Measurements from ENCODE around the gene ZNF28.
"Not testable (repeated sequence)": the region's sequence is repeated elsewhere in the genome, so short reads cannot be mapped to it uniquely, and the experiment has no call there.

The ZNF28 gene

DNA sequence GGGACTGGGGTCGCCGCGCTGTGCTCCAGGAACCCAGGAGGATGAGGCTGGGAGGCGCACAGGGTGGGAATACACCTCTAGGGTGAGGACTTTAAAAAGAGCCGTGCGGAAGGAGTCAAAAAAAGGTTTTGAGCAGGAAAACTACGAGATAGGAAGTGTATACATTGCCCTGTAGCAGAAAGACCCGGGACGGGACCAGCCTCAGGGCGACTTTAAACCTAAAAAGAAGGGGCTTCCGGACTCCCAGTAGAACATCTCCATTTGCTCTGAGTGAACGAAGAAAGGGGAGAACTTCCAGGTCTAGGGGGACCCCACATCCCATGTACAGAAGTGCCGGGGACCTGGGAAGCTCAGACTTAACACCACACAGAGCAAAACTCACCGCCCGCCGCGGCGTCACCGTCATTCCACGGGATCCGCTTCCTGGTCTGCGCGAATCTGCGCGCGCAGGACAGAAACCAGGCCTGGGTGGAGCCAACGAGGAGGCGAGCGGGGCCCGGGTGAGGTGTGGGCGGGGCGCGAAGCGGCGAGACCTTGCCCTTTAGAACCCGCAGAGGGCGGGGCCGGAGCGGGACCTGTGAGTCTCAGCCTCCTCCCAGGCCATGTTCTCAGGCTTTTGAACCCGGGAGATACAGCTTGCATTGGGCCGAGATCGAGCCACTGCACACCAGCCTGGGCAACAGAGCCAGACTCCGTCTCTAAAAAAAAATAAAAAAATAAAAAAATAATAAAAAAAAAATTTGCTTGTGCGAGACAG lies at the start of gene ZNF28:
Gene ZNF28, minus strand, starts transcription at position 430 of the 757 bp plus-strand sequence. CDS start 3,675 bp downstream, outside the sequence.
- peak in 53 of 56 donors; percentile 4 to 86 (median 40) for DNase-seq

DNA sequence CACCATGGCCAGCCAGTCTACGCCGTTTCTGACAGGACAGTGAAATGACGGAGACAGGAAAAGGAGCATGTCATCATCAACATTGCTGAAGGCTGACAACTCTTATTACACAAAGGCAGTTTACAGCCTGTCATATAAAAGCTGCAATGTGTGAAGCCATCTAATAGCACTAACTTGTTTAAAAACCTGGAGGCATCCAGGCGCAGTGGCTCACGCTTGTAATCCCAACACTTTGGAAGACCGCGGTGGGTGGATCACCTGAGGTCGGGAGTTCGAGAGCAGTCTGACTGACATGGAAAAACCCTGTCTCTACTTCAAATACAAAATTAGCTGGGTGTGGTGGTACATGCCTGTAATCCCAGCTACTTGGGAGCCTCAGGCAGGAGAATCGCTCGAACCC lies 46.6 kb upstream of the ZNF28 start:
- DNase-seq, result not testable (repeated sequence)

DNA sequence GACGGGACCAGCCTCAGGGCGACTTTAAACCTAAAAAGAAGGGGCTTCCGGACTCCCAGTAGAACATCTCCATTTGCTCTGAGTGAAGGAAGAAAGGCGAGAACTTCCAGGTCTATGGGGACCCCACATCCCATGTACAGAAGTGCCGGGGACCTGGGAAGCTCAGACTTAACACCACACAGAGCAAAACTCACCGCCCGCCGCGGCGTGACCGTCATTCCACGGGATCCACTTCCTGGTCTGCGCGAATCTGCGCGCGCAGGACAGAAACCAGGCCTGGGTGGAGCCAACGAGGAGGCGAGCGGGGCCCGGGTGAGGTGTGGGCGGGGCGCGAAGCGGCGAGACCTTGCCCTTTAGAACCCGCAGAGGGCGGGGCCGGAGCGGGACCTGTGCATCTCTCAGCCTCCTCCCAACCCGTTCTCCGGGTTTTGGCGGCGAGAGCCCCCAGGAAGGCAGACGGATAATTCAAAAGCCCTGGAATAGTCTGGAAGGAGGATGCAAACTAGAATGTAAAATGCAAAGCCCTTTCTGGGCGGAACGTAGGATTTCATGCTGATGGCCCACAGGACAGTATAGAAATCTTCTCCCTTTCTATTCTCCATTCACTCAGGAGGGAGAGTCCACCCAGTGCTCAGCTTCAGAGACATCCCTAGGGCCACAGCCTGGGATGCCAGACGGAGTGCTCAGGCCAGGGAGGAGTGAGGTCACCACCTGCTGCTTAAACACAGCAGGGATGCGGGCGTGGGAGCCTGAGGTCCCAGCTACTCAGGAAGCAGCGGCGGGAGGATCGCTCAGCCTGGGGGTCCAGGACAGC lies 36.2 kb upstream of the ZNF28 start, which contains the start of gene ZNF468:
Gene ZNF468, minus strand, starts transcription at position 242 of the 814 bp plus-strand sequence. CDS start 3,347 bp downstream, outside the sequence.
- peak in 55 of 56 donors; percentile 11 to 88 (median 61) for DNase-seq

DNA sequence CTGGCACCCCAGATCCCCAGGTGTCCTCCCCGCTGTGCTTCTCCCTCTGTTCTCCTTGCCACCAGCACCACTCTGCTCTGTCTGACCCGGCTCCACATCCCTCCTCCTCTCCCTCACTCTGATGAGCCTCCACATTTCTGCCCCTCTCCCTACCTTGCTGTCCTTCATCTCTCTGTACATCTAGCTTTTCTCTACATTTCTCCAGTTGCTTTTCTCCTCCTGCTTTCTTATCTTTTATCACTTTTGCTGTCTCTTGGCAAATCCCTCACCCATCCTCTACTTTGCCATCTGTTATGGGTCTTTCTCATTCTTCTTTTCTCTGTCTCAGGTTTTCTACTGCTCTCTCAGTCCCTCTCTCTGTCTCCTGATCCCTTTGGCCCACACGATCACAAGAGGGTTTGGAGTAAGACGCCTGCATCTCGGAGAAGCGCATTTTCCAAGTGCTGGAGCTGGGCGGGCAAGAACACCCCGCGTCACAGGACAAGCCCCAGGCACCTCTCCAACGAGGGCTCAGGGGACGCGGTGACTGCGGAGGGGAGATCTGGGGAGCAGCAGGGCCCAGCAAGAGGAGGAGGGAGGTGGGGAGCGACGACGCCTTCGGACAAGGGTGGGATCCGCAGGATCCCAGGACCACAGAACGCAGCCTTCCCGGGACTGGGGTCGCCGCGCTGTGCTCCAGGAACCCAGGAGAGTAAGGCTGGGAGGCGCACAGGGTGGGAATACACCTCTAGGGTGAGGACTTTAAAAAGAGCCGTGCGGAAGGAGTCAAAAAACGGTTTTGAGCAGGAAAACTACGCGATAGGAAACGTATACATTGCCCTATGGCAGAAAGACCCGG lies 35.3 kb upstream of the ZNF28 start:
- DNase-seq, result peak in 2 of 56 donors; percentile 1 to 3

DNA sequence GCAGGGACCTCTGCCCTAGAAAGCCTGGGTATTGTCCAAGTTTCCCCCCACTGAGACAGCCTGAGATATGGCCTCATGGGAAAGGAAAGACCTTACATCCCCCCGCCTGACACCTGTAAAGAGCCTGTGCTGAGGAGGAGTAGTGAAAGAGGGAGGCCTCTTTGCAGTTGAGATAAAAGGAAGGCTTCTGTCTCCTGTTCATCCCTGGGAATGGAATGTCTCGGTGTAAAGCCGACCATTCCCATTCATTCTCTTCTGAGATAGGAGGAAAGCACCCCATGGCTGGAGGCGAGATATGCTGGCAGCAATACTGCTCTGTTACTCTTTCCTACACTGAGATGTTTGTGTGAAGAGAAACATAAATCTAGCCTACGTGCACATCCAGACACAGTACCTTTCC lies 25.9 kb upstream of the ZNF28 start:
- DNase-seq, result not testable (repeated sequence)

DNA sequence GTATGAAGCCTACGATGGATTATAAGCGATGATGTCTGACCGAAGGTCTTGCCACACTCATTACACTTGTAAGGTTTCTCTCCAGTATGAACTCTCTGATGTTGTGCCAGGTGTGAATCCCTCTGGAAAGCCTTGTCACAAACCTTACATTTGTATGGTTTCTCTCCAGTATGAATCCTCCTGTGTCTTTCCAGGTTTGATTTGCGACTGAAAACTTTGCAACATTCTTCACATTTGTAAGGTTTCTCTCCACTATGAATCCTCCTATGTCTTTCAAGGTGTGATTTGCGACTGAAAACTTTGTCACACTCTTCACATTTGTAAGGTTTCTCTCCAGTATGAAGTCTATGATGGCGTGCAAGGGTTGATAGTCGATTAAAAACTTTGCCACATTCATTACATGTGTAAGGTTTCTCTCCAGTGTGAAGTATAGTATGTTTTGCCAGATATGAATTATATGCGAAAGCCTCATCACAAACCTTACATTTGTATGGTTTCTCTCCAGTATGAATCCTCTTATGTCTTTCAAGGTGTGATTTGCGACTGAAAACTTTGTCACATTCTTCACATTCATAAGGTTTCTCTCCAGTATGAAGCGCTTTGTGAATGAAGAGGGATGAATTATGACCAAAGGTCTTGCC lies 19.5 kb upstream of the ZNF28 start:
- DNase-seq, result not testable (repeated sequence)

DNA sequence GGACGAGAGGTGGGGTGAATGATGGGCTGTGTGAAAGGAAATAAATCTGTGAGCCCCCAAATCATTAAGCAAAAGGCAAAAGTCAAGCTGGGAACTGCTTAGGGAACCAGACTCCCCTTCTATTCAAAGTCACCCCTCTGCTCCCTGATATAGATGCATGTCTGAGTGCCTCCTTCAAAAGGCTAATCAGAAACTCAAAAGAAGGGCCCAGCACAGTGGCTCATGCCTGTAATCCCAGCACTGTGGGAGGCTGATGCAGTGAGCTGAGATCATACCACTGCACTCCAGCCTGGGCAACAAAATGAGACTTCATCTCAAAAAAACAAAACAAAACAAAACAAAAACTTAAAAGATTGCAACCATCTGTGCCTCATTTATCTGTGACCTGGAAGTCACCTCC lies 12.9 kb upstream of the ZNF28 start:
- not testable (repeated sequence) for DNase-seq

DNA sequence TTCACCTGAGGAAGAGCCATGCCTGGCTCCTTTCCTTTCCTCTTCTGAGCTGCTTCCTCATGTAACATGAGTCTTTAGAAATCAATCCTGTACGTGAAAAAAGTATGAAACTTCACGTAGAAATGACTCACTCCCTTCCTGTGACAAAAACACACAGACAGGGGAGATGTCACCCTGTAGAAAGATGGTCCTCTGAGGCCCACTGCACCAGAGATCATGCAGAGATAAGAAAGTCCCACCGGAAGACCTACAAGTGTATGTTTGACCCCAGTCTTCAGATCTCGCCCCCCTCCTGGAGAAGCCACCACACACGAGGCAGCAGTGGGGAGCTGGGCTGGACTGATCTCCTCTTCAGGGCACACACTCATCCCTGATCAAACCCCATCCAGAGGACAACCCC lies 12.1 kb upstream of the ZNF28 start:
- DNase-seq, result not testable (repeated sequence)

DNA sequence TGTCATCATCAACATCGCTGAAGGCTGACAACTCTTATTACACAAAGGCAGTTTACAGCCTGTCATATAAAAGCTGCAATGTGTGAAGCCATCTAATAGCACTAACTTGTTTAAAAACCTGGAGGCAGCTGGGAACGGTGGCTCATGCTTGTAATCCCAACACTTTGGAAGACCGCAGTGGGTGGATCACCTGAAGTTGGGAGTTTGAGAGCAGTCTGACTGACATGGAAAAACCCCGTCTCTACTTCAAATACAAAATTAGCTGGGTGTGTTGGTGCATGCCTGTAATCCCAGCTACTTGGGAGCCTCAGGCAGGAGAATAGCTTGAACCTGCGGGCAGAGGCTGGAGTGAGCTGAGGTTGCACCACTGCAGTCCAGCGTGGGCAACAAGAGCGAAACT lies 8.4 kb upstream of the ZNF28 start:
- not testable (repeated sequence) for DNase-seq

DNA sequence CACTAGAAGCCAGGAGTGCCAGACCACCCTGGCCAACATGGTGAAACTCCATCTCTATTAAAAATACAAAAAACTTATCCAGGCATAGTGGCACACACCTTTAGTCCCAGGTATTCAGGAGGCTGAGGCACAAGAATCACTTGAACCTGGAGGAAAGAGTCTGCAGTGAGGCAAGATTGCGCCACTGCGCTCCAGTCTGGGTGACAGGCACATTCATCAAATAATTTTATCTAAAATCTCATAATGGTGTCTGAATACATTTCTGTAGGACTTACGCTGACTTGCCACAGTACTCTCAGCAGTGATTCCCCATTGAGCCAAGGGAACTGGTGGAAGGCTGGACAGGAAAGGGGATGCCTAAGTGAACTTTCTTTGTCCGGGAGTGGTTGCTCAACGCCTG lies 4.3 kb upstream of the ZNF28 start:
- DNase-seq, result no peak

DNA sequence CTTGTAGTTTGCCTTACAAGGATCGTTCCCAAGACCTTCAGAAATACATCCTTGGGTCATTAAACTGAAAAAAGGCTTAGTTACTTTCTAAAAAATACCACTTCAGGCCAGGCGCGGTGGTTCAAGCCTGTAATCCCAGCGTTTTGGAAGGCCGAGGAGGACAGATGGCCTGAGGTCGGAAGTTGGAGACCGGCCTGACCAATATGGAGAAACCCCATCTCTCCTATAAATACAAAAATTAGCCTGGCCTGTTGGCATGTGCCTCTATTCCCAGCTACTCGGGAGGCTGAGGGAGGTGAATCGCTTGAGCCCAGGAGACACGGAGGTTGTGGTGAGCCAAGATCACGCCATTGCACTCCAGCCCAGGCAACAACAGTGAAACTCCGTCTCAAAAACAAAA lies 2.2 kb upstream of the ZNF28 start:
- no peak for DNase-seq

DNA sequence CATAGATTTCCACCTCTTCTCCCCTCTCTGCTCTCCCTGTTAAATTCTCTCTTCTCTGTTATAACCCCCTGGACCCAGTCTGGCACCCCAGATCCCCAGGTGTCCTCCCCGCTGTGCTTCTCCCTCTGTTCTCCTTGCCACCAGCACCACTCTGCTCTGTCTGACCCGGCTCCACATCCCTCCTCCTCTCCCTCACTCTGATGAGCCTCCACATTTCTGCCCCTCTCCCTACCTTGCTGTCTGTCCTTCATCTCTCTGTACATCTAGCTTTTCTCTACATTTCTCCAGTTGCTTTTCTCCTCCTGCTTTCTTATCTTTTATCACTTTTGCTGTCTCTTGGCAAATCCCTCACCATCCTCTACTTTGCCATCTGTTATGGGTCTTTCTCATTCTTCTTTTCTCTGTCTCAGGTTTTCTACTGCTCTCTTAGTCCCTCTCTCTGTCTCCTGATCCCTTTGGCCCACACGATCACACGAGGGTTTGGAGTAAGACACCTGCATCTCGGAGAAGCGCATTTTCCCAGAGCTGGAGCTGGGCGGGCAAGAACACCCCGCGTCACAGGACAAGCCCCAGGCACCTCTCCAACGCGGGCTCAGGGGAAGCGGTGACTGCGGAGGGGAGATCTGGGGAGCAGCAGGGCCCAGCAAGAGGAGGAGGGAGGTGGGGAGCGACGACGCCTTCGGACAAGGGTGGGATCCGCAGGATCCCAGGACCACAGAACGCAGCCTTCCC lies 795 bp downstream of the ZNF28 start:
- DNase-seq, result peak in 25 of 56 donors; percentile 0 to 37 (median 6)

DNA sequence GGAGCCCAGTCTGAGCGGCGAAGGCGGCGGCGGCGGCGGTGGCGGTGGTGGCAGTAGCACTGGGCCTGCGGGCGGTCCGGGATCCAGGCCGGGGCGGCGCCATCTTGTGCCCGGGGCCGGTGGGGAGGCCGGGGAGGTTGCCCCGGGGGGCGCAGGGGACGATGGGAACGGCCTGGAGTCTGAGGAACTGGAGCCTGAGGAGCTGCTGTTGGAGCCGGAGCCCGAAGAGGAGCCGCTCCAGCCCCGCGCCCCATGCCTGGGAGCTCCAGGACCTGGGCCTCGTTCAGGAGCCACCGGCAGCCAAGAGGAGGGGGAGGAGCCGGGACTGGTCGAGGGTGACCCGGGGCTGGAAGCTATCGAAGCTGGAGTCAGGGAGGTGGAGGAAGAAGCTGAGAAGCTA lies 11.6 kb downstream of the ZNF28 start:
- DNase-seq, result no peak

DNA sequence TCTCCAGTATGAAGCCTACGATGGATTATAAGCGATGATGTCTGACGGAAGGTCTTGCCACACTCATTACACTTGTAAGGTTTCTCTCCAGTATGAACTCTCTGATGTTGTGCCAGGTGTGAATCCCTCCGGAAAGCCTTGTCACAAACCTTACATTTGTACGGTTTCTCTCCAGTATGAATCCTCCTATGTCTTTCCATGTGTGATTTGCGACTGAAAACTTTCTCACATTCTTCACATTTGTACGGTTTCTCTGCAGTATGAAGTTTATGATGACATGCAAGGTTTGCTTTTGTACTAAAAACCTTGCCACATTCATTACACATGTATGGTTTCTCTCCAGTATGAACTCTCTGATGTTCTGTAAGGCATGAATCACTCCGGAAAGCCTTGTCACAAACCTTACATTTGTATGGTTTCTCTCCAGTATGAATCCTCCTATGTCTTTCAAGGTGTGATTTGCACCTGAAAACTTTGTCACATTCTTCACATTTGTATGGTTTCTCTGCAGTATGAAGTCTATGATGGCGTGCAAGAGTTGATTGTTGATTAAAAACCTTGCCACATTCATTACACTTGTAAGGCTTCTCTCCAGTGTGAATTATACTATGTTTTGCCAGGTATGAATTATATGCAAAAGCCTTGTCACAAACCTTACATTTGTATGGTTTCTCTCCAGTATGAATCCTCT lies 21.3 kb downstream of the ZNF28 start:
- DNase-seq, result not testable (repeated sequence)

DNA sequence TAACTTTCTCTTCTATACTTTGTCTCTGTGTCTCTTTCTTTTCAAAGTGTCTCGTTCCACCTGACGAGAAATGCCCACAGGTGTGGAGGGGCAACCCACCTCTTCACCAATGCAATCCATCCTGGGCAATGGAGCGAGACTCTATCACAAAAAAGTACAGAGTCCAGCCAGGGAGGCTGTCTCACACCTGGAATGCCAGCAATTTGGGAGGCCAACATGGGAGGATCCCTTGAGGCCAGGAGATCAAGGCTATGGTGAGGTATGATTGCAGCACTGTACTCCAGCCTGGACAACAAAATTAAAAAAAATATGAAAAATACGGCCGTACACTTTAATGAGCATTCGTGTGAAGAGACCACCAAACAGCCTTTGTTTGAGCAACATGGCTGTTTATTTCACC lies 32.0 kb downstream of the ZNF28 start:
- DNase-seq, result no peak

DNA sequence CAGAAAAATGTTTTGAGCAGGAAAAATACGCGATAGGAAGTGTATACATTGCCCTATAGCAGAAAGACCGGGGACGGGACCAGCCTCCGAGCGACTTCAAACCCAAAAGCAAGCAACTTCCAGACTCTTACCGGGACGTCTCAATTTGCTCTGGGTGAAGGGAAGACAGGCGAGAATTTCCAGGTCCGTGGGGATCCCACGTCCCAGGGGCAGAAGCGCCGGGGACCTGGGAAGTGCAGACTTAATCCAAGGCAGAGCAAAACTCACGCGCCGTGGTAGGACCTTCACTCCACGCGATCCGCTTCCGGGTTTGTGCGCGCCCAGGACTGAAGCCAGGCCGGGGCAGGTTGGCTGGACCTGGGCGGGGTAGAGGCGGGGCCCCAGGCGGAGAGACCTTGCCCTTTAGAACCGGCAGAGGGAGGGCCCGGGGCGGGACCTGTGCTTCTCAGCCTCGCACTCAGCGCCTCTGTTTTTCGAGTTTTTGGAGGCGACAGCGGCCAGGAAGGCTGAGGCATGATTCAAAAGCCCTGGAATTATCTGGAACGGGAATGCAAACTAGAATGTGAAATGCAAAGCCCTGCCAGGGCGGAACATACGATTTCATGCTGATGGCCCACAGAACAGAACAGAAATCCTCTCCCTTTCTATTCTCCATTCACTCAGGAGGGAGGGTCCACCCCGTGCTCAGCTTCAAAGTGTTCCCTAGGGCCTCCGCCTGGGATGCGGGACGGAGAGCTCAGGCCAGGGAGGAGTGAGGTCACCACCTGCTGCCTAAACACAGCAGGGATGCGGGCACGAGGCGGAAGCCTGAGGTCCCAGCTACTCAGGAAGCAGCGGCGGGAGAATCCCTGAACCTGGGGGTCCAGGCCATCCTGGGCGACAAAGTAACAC lies 34.7 kb downstream of the ZNF28 start, which contains the start of gene ZNF600:
Gene ZNF600, minus strand, starts transcription at position 328 of the 891 bp plus-strand sequence. CDS start 7,903 bp downstream, outside the sequence.
- DNase-seq, result peak in 40 of 56 donors; percentile 0 to 71 (median 5)

DNA sequence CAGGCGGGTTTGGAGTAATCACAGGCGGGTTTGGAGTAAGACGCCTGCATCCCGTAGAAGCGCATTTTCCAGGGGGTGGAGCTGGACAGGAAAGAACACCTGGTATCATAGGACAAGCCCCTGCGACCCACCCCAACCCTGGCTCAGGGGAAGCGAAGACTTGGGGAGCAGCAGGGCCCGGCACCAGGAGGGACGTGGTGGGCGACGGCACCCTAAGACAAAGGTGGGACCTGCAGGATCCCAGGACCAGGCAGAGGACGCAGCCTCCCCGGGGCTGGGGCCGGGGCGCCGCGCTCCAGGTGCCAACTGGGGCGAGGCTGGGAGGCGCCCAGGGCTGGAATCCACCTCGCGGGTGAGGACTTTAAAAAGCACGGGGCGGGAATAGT lies 35.4 kb downstream of the ZNF28 start:
- DNase-seq, result no peak

DNA sequence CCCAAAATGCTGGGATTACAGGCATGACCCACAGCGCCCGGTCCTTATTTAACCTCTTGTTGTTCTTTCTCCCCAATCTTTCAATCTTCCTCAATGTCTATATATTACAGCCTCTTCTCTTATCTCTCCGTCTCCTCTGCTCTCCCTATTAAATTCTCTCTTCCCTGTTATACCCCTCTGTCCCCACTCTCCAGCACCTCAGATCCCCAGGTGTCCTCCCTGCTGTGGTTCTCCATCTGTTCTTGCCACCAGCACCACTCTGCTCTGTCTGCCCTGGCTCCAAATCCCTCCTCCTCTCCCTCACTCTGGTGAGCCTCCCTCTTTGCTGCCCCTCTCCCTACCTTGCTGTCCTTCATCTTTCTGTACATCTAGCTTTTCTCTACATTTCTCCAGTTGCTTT lies 35.9 kb downstream of the ZNF28 start:
- no peak for DNase-seq
